ENCODE results near the gene CHD6.

Gene CHD6

GRCh38 chr20:41621421-41621820 lies 3.2 kb upstream of the CHD6 start:
- DNase-seq (ENCODE audit: low read depth in 2 of 2) = no peak

- DNase-seq (ENCODE audit: low read depth in 2 of 2) = no peak
Observed at GRCh38 chr20:41619360-41620100, 1.4 kb upstream of the CHD6 start.

DNA sequence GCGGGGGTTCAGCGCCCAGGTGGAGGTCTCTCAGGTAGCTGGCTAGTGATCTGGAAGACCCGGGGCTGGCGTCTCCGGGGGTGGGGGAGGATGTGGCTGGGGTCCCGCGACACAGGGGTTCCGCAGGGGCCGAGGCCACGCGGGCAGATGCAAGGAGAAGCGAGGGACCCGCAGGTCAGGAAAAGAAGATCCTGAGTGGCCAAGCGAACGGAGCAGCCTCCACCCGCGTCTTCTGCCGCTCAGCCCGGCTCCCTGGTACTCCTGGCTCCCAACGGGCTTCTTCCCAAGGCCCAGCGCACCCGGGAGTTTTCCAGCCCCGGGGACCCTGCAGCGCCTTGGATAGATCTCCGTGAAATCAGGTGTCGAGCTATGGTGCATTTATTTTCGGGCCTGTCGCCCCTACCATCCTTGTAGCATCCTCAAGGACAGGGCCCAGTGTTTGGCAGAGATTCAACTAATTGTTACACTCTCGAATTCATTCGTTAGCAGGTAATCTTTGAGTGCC lies 682 bp upstream of the CHD6 start:
- no peak for DNase-seq (ENCODE audit: low read depth in 2 of 2)

DNA sequence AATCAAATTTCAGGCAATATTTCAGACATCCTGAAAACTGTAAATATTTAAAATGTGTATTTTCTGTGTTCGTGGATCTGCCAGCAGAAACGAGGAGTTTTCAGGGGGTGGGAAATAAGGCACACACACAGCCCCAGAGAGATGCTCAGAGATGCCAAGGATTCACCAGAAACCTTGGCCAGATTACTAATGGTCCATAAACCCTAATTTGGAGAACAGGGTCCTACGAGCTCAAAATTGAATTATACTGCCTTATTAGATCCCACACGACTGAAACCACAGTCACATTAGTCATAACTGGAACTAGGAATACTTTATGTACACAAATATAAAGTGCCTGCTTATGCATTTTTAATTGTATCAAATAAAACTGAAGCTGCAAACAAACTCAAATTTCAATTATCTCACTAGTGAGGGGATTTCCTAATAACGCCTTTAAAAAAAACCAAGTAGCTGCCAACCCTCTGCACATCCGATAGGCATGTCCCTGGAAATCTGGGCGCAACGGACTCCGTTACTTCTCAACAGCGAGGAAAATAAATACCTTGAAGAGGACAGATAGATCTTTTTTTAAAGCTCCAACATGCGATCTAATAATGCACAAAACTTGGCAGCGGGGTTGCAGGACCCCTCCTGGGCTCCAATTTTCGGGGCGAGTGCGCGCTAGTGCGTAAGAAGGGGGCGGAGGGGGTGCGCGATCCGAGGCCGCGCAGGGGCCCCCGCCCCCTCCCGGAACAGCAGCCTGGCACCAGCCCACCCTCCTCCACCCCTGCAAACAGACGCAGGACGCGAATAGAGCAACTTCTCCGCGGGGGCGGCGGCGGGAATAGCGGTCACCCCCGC lies 897 bp downstream of the CHD6 start:
- DNase-seq (ENCODE audit: low read depth in 2 of 2) = peak in 1 of 2 donors; percentile 23

DNA sequence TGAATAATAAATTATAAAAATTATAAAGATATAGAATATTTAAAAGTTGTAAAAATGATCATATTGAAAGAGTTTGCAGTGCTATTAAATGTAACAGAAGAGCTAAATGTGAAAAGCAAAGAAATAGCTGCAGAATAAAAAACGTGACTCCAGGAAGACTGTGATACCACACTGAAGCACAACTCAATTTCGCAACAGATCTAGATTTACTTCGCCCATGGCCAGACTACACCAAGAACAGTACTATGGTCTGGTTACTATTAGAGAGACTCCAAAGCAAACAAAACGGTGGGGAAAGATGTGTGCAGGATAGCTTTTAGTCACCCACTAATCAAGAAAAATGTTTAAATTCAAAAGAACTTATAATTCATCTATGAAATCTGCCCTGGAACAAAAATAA lies 1.9 kb downstream of the CHD6 start:
- no peak for DNase-seq (ENCODE audit: low read depth in 2 of 2)

GRCh38 chr20:41615676-41616075 lies 2.5 kb downstream of the CHD6 start:
- DNase-seq (ENCODE audit: low read depth in 2 of 2) = no peak

- DNase-seq (ENCODE audit: low read depth in 2 of 2) = no peak
Observed at GRCh38 chr20:41615110-41615509, 3.1 kb downstream of the CHD6 start.

DNA sequence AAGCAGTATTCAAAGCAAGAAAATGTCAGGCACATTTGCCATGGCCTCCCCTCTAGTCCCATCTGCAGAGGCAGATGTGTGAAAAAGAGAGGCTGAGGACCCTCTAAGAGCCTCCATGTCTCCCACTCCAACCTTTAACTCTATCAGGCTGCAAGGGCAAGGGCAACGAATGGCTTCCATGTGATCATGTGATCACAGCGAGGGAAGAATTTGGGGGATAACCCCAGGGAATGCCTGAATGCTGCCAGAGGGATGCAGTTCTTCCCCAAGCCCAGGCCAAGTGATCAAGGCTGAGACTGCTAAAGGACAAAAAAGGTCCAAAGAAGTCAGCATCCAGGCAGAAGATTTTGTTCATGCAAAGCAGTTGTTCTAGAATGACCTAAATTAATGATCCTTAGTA lies 4.9 kb downstream of the CHD6 start:
- DNase-seq (ENCODE audit: low read depth in 2 of 2) = no peak

DNA sequence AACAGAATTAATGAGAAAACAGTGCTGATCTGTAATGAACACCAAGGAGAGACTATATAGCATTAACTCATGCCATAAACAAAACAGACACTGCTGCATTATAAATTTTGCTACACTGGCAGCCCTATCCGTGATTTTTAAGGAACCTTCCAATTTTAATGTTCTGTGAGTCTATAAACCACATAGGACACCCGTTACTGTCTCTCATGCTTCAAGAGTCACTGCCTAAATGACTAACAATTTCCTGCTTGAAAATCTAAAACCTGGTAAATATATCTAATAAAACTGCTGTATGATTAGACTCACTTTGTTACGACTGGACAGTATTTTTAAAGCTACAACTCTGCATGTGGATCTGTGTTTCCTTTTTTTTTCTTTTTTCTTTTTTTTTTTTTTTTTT lies 8.7 kb downstream of the CHD6 start:
- DNase-seq (ENCODE audit: low read depth in 2 of 2) = no peak

DNA sequence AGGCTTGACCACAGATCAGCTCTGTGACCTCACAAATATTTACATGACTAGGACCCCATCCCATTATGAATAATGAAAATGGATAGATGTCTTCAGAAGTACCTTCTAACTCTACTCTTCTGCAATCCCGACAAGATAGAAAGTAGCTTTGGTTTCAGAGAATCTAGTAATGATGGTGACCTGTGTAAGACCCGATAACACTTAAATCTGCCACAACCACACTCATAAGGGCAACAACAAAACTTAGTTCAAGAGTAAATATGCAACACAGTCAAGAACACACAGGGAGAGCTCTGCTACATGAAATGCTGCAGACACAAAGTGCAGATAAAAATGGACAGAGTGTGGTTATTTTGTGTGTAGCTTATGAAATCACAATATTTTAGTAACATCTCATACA lies 9.6 kb downstream of the CHD6 start:
- DNase-seq (ENCODE audit: low read depth in 2 of 2) = no peak

- DNase-seq (ENCODE audit: low read depth in 2 of 2) = no peak
Observed at GRCh38 chr20:41607791-41608190, 10.4 kb downstream of the CHD6 start.

- no peak for DNase-seq (ENCODE audit: low read depth in 2 of 2)
Observed at GRCh38 chr20:41604002-41604401, 14.2 kb downstream of the CHD6 start.

GRCh38 chr20:41601742-41602141 lies 16.4 kb downstream of the CHD6 start:
- no peak for DNase-seq (ENCODE audit: low read depth in 2 of 2)

DNA sequence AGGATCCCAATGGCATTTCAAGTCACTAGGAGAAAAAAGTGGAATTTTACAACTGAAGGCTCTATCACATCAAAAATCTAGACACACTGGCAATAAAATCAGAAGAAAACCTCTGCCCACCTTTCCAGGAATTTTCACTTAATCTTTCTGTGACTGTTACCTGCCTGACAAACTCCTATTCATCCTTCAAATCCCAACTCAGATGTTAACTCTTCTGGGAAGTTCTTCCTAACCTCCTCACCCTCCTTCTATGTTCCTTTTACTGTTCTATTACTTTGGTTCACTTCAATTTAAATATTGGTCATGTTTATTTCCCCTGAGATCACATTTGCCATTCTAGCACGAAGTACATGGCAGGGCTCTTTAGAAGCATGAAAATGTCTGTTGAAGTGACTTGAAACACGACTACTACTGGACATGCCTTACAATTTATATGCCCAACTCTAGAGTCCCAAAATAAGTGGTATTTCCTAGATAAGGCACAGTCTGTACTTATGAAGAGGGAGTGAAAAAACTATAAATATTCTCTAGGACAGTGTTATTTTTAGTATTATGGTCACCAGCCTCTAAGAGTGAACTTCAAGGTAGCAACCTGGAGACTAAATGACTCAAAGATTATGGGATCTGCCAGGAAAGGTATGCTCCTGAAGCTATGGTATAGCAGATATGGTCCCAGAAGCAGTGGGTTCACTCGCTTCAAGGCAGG lies 17.1 kb downstream of the CHD6 start:
- DNase-seq (ENCODE audit: low read depth in 2 of 2) = no peak

- DNase-seq (ENCODE audit: low read depth in 2 of 2) = no peak
Observed at GRCh38 chr20:41599699-41600104, 18.5 kb downstream of the CHD6 start.

GRCh38 chr20:41598719-41599118 lies 19.5 kb downstream of the CHD6 start:
- no peak for DNase-seq (ENCODE audit: low read depth in 2 of 2)

DNA sequence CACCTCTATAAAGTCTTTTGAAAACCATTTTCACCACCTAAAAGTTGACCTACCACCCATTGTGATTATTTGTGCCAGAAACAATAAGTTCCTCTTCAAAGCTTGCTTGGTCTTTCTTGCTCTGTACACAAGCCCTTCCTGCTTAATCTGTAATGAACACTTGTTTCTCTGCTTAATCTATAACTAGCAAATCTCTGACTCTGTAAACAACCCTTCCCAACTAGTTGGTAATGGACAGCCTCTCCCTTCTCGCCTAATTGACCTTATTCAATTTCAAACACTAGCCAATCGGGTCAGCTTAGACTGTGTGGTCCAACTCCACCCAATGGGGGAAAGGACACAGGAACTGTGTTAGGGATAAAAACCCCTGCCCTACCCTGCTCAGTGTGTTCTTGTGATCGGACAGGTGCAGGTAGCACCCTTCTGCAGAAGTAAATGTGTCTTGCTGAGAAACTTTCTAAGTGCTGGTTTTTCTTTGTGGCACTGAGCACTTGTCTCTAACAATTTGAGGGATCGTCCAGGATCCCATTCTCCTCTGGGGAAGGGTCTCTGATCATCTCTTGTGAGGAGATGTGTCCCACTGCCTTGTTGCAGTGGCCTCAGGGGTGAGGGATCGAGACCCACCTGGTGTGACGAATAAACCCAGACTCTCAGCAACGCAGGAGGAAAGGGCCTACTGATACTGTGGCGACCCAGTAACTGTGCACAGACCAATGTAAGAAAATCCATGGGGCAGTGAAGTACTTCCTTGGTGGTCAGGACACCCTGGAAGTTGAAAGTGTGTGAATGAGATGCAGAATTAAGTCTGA lies 23.5 kb downstream of the CHD6 start:
- DNase-seq (ENCODE audit: low read depth in 2 of 2) = no peak

- no peak for DNase-seq (ENCODE audit: low read depth in 2 of 2)
Observed at GRCh38 chr20:41592516-41593216, 25.5 kb downstream of the CHD6 start.

DNA sequence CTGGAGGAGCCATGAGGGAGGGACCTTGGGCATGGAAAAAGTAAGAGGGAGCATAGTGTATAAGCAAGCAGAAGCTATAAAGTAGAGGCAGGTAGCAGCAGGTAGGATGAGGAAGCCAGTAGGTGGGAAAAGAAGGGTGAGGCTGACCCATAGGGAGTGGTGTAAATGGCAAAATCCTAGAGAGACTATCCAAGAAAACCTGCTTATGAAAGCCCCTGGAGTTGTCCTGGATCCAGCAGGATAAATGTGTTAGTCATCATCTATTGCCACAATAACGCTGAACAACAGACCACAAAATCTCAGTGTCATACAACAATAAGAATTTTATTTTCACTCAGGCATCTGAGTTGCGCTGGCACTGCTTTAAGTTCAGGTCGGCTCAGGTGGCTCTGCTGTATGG lies 30.2 kb downstream of the CHD6 start:
- DNase-seq (ENCODE audit: low read depth in 2 of 2) = no peak

DNA sequence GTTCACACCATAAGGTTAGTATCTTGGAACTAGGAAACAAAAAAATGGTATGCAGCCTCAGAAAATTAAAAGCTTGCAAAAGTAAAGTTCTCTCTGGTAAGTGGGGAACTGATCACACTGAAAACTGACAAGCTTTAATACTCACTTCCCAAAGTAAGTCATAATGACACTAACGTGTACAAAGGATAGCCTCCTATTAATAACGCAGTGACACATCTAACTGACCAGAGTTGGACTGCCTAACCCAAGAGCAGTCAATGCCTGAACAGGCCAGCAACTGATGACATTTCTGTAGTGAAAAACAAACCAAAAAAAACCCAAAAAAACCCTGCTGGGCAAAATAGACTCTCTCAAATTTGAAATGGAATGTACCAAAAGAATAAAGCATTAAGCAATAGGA lies 30.7 kb downstream of the CHD6 start:
- no peak for DNase-seq (ENCODE audit: low read depth in 2 of 2)

- no peak for DNase-seq (ENCODE audit: low read depth in 2 of 2)
Observed at GRCh38 chr20:41586772-41587171, 31.4 kb downstream of the CHD6 start.
